GM12874 (cell line): ENCODE results near the gene SLC5A8.

Experiments used
- CTCF ChIP-seq: IDR thresholded peaks from 2 replicates; pipeline ENCODE4 v1.5.1; 2011; ENCODE audit warnings: low read depth, mild to moderate bottlenecking, control low read depth, low read length, moderate library complexity; ENCODE audit not compliant: insufficient read depth

SLC5A8 gene

GRCh38 chr12:101207086-101207780, 2.8 kb downstream of the SLC5A8 start:
- TF ChIP-seq CTCF, result no peak

GRCh38 chr12:101204602-101205304, 5.3 kb downstream of the SLC5A8 start:
- no peak for TF ChIP-seq CTCF

- TF ChIP-seq CTCF, result no peak
Measured at GRCh38 chr12:101200824-101201223, 9.2 kb downstream of the SLC5A8 start.

- no peak for TF ChIP-seq CTCF
Measured at GRCh38 chr12:101200145-101200544, 9.9 kb downstream of the SLC5A8 start.

- no peak for TF ChIP-seq CTCF
Measured at GRCh38 chr12:101186291-101186690, 23.7 kb downstream of the SLC5A8 start.

GRCh38 chr12:101181776-101182175, 28.3 kb downstream of the SLC5A8 start:
- no peak for TF ChIP-seq CTCF

- no peak for TF ChIP-seq CTCF
Measured at GRCh38 chr12:101174541-101174940, 35.5 kb downstream of the SLC5A8 start.
